ENCODE data around the gene TMEM81. TPM values are rescaled to one million over a fixed set of nuclear protein-coding genes. Genes with fewer than 3 reads are reported as not detected.

The TMEM81 gene
- total and polyA plus RNA-seq, 2 of the 8 experiments (the other 6 are each of a cell fraction or from before 2014, with no cell fraction given), result 2.1 to 5.9 TPM

GRCh38 chr1:205129447-205130029, 45.3 kb upstream of the TMEM81 start (continued):
- TF ChIP-seq CHD7 (IDR thresholded peaks at IDR 0.05; ENCODE audit: insufficient replicate concordance, low read length) (no peak), NRF1 (IDR thresholded peaks at IDR 0.05; ENCODE audit: low read depth, low read length) (no peak), ATF3 (IDR thresholded peaks at IDR 0.05; ENCODE audit: insufficient read depth, low read depth, low read length) (no peak), RAD21 (IDR thresholded peaks at IDR 0.05 in 1 of 2, conservative IDR thresholded peaks at IDR 0.05 in 1 of 2; ENCODE audit: low read depth in 2 of 2, low read length in 2 of 2) (no peak), GABPA (IDR thresholded peaks at IDR 0.05; ENCODE audit: borderline replicate concordance, insufficient read depth, low read length) (no peak), SP2 (IDR thresholded peaks at IDR 0.05; ENCODE audit: low read length) (no peak), SP4 (IDR thresholded peaks at IDR 0.05; ENCODE audit: low read length) (no peak)
